Suprapubic skin (tissue), 3 donors: Measurements from ENCODE around the gene CHID1.
A peak's percentile ranks its signal among the peaks of the same experiment; 100 is the strongest.

Experiments
- CTCF ChIP-seq, 2 donors: fragments of 200-600 bp in 1 of 2; fragments of 450-650 bp in 1 of 2; sonication (generic) in 1 of 2; IDR thresholded peaks; one replicate each; pipeline ENCODE4 v1.5.1; 2016 to 2019; ENCODE audit warnings: antibody characterized with exemption in 2 of 2, mild to moderate bottlenecking in 1 of 2, moderate library complexity in 1 of 2
- EP300 ChIP-seq: sonication (generic); formaldehyde crosslinking; IDR thresholded peaks from one replicate; pipeline ENCODE4 v1.6.1; 2017; ENCODE audit warnings: antibody characterized with exemption
- POLR2A ChIP-seq, 2 donors: fragments of 450-650 bp; IDR thresholded peaks; one replicate each; pipeline ENCODE4 v1.6.1; 2017; ENCODE audit warnings: antibody characterized with exemption in 2 of 2, mild to moderate bottlenecking in 2 of 2, moderate library complexity in 2 of 2

GRCh38 chr11:838441-839279, 72.0 kb downstream of the CHID1 start:
- TF ChIP-seq POLR2A (IDR thresholded peaks at IDR 0.05) = no peak
- peak in 1 of 2 donors; percentile 14 for TF ChIP-seq CTCF (IDR thresholded peaks at IDR 0.05)
- TF ChIP-seq EP300 = no peak
